Esophagus squamous epithelium (tissue), 4 donors: ENCODE data around the gene CDH12.

ENCODE experiments used
- CTCF ChIP-seq, 6 experiments: fragments of 450-650 bp in 4 of 6; fragments of 200-600 bp in 2 of 6; sonication (generic) in 2 of 6; IDR thresholded peaks; one replicate each; pipeline ENCODE4 v1.5.1; 2016 to 2019; ENCODE audit warnings: antibody characterized with exemption in 6 of 6, mild to moderate bottlenecking in 4 of 6, moderate library complexity in 4 of 6
- POLR2A ChIP-seq, 4 donors: fragments of 450-650 bp; IDR thresholded peaks; one replicate each; pipeline ENCODE4 v1.6.1; 2017; ENCODE audit warnings: antibody characterized with exemption in 4 of 4, mild to moderate bottlenecking in 4 of 4, moderate library complexity in 3 of 4

- TF ChIP-seq CTCF (IDR thresholded peaks at IDR 0.05) (no peak), POLR2A (IDR thresholded peaks at IDR 0.05) (no peak)
Observed at GRCh38 chr5:22673131-22673530, 180.0 kb downstream of the CDH12 start.
